Adrenal gland (tissue), 5 donors: ENCODE data around the gene DACT1.

ENCODE experiments used
- CTCF ChIP-seq, 6 experiments: fragments of 450-650 bp in 4 of 6; fragments of 200-600 bp in 2 of 6; sonication (generic) in 1 of 6; IDR thresholded peaks; 1 replicate in 5 of 6; 2 replicates in 1 of 6; pipeline versions ENCODE4 v1.5.1 to v1.8.0; 2016 to 2021; ENCODE audit warnings: antibody characterized with exemption in 6 of 6, mild to moderate bottlenecking in 2 of 6, moderate library complexity in 1 of 6
- POLR2A ChIP-seq, 2 donors: fragments of 450-650 bp; IDR thresholded peaks; one replicate each; pipeline ENCODE4 v1.6.1; 2017; ENCODE audit warnings: antibody characterized with exemption in 2 of 2, mild to moderate bottlenecking in 2 of 2, moderate library complexity in 1 of 2
- donor health status: DM: no; HTN: no; CAD: no.

- TF ChIP-seq CTCF (IDR thresholded peaks at IDR 0.05) (no peak), POLR2A (IDR thresholded peaks at IDR 0.05) (no peak)
Observed at GRCh38 chr14:58631732-58632131, 6.0 kb upstream of the DACT1 start.
